HG03280 (cell line): ENCODE measurements around the gene EXTL1.
A peak's percentile ranks its signal among the peaks of the same experiment; 100 is the strongest.

ENCODE experiments used
- ATAC-seq: cut with Tn5 transposase; IDR thresholded peaks from one replicate; pipeline ENCODE4 v1.9.1; 2021; ENCODE audit warnings: mild to moderate bottlenecking, moderate library complexity; ENCODE audit not compliant: unreplicated experiment

EXTL1 gene

GRCh38 chr1:25997828-25998761 lies 23.5 kb upstream of the EXTL1 start, which contains the start of gene PAFAH2:
PAFAH2 (minus strand) TSS chr1:25998063; CDS start chr1:25990816, 7,247 bp downstream.
- ATAC-seq, result peak; percentile 97

- no peak for ATAC-seq
These were observed 22.4 kb upstream of the EXTL1 start for GRCh38 chr1:25999041-25999800.

GRCh38 chr1:26003262-26003661 lies 18.3 kb upstream of the EXTL1 start:
- no peak for ATAC-seq

DNA sequence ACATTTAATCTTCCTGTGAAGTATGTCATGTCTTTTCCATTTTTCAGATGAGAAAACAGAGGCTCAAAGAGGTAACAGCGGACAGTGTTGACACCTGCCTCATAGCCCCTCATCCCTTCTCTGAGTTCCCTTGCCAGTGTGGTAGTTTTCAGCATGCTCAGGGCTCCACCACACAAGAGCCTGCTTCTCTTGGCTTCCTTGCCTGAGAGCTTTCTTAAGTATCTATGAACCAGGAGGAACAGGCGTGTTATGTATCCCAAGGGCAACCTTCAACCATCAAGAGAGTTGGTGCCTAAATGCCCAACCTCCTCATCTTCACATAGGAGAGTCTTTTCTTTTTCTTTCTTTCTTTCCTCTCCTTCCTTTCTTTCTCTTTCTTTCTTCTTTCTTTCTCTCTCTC lies 17.8 kb upstream of the EXTL1 start:
- no peak for ATAC-seq

DNA sequence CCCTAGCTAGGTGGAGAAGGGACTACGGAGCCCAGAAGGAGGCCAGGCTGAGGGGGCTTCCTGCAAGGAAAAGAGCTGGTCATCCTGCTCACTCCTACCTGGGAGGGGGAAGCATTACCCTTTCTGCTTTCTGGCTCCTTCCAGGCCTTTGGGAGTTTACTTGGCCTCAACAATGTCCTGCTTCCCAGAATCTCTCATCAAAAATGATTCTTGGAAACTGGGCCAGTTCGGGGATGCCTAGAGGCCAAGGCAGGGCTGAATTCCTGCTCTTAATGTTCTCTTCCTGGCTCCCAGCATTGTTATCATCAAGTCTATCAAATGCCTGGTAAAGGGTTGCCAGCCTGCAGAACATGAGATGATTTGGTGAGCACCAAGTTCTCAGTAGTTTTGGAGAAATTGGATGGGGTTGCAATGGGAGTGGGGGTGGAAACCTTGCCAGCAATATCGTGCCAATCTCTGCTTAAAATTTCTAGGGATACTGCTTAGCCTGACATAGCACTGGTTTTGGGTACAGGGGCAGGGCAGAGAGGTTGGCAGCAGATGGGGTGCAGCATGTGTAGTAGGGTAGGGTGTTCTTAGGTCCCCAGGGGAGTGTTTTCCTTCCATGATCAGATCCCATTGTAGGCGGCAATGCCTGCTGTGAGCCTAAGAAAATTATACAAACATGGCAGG lies 16.0 kb upstream of the EXTL1 start:
- ATAC-seq, result no peak

- no peak for ATAC-seq
These were observed 14.9 kb upstream of the EXTL1 start for GRCh38 chr1:26006710-26007109.

DNA sequence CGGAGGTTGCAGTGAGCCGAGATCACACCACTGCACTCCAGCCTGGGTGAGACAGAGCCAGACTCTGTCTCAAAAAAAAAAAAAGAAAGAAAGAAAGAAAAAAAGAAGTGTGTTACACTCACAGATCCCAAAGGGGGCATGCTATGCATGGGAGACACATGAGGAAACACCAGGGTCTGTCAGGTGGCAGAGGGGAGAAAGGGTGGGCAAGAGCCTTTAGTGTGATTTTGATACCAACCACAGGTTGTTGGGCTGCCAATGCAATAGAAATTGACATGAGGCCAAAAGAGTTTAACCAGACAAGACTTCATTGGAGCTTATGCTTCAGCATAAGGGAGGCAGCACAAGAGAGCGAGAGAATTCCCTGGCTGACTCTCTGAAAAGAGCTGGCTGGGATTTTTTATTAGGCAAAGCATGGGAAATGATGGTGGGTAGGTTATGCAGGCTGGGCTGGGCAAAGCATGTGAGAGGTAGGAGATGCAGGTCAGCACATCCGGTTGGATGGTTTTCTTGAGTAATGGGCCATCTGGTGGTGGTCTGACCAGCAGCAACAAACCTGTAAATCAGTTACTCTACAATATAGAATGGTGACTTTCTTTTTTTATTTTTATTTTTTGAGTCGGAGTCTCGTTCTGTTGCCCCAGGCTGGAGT lies 11.7 kb upstream of the EXTL1 start:
- ATAC-seq, result no peak

DNA sequence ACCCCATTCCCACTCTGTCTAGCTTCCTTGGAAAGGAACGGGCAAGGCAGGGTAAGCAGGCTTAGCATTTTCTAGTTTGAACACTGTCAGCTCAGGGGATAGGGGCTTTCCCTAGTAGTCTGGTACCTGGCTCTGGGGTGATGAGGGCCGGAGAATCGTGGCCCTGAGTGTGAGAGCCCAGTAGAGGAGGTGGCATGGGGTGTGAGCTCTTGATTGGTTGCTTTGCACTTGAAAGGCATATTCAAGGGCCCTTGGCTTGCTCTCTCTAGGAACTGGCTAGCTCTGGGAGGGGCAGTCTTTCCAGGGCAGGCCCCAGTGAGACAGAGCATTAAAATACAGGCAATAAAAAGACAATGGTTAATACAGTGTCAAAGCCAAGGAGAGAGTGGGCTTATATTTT lies 10.8 kb upstream of the EXTL1 start:
- ATAC-seq, result no peak

- no peak for ATAC-seq
These were observed 8.7 kb upstream of the EXTL1 start for GRCh38 chr1:26012864-26013263.

DNA sequence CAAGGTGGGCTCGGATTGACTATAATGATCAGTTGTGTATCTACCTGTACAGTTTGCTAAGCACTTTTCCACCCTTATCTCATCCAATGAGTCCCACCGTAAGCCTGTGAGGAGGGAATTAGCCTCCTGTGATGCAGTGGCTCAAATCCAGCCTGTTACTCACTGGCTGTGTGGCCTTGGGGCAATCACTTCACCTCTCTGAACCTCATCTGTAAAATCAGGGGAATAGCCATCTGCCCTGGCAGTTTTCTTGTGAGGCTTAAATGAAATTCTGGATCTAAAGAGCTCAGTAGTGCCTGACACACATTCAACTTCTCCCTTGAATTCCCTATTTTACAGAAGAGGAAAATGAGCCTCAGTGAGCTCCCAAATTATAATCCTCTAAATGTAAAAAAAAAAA lies 7.4 kb upstream of the EXTL1 start:
- ATAC-seq, result no peak

DNA sequence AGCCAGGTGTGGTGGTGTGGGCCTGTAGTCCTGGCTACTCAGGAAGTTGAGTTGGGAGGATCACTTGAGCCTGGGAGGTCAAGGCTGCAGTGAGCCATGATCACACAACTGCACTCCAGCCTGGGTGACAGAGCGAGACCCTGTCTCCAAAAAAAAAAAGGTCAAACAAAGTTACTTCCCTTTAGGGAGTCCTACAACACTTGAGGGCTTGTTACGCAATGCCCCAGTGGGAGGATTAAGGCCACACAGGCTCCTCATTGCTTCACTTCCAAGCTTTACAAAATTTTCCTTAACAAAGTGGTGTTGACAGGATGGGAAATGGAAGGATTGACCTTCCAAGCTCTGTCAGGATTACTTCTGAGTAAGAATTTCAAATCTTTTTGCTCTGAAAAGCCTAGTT lies 6.2 kb upstream of the EXTL1 start:
- no peak for ATAC-seq

GRCh38 chr1:26016258-26016952 lies 5.2 kb upstream of the EXTL1 start:
- ATAC-seq, result no peak

DNA sequence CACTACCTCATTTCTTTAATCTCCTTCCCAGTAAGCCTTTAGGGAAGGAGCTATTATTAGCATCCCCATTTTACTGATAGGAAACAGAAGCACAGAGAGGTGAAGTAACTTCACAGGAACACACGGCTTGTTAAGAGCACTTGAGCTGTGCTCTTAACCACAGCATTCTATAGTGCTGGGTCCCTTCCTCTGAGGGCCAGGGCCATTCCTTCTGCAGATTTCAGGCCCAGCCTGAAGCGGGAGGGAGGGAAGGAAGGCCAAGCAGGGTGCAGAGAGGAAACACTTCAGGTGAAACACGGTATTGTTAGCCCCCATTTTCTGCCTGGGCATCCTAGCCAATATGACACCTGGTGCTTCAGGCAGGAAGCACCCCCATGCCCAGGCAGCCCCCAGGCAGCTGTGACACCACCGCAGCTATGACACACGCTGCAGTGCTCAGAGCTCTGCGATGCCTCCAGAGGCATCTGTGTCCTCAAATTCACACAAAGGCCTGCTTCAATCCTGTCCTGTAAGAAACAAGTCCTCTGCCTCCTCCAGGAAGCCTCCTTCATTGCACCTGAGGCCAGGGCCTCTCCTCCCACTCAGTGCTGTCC lies 4.5 kb upstream of the EXTL1 start:
- ATAC-seq, result no peak

DNA sequence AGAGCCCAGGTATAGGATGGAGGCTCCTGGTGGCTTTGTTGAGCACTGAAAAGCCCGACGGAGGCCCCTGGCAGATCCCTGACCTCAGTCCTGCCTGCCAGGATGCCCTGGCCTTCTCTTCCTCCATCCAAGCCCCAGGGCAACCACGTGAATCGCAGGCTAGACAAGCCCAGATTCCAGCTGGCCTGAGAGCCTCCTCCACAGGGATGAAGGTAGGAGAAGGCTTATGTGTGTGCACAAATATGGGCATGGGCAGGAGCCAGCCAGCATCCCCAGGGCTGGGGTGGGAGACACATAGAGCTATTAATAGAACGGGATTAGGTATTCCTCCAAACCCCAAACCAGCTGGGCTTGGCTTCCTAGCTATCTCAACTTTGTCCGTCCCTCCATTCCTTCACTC lies 4.0 kb upstream of the EXTL1 start:
- no peak for ATAC-seq

DNA sequence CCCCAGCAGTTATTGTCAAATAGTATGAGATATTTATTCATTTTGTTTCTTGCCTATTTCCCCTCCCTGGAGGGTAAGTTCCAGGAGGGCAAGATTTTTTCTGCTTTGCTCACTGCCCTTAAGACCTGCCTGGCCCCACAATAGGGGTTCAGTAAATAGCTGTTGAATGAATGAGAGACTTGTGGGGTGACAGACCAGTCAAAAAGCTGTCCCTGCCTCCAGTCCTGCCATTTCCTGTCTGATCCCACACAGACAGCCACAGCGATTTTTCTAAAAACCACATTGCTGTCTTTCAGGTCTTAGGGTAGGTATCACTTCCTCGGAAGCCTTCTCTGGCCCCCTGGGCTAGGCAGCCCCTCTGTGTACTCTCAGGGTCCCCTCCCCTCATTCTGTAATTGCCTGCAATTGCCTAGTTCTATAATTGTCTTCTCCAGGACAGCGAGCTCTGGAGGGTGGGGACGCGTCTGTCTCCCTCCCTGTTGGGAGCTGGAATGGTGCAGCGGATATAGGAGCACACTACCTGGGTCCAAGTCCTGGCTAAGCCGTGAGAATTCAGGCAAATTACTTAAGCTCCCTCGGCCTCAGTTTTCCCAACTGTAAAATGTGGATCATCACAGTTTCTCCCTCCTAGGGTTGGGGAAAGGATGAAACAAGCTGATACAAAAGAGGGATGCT lies 1.8 kb upstream of the EXTL1 start:
- ATAC-seq, result no peak

DNA sequence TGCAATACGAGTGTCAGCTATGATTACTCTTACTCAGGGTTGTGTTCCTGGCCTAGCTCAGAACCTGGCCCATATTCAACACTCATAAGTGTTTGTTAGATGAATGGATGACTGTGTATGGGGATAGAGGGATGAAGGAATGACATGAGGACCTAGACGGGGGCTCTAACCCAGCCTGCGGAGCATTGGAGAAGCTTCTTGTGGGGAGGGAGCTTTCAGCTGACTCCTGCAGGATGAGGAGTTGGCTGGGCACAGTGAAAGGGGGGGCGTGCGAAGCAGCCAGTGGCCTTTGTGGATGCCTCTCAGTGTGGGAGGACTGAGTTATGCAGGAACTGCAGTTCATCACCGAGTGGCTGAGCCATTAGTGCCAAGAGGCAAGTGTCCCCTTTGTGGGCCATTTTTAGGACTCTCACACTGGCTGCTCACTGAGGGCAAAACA lies 1.2 kb upstream of the EXTL1 start:
- ATAC-seq, result no peak

DNA sequence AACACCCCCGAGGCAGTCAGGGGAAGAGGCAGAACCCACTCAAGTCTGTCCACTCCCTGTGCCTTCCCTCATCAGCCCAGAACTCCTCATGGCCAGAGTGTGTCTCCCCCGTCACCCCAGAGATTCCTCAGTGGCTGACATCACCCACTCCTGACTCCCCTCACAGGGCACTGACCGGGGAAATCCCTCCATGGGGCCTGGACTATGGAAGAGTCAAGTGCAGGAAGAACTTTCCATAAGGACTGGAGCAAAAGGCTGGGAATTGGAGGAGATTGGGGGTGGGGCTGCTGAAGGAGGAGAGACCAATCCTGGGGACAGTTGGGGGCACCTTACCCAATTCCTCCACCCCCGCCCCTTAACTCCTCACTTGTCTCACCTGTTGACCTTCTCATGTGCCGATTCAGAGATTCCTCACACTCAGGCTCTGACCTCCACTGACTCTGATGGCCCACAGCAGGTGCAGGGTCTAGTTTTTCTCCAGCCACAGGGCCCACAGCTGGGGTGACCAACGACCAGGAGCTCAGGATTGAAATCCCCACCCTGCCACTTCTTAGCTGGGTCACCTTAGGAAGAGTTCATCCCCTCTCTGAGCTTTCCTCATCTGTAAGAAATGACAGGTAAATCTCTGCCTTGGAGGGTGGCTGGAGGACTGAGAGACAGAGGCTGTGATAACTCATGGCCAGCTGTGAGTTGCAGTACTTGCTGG lies 481 bp upstream of the EXTL1 start:
- ATAC-seq, result no peak

DNA sequence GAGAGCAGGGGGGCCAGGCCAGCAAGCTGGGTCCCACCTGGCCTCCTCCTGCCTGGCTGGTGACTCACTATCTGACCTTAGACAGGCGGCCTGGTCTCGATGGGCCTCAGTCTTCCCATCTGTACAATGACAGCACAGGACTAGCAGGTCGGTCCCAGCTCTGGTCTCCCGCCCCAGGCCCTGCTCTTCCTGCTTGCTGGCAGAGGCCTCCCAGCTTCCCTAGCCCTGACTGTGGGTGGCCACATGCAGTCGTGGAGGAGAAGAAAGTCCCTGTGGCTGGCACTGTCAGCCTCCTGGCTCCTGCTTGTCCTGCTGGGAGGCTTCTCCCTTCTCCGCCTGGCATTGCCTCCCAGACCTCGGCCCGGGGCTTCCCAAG lies 817 bp downstream of the EXTL1 start:
- ATAC-seq, result no peak

GRCh38 chr1:26023009-26023408 lies 1.4 kb downstream of the EXTL1 start:
- ATAC-seq, result no peak
